A375 (cell line): Measurements from ENCODE around the gene ADD2. TPM values are rescaled to one million over a fixed set of nuclear protein-coding genes. Genes with fewer than 3 reads are reported as not detected.

Experiments used
- small RNA-seq: library from RNA; depleted of rRNA; stranded (forward); fragments of <200 nt; gene quantifications from one replicate; pipeline ENCODE3, GENCODE V24; 2014
- total RNA-seq: library from RNA; depleted of rRNA; stranded (reverse); fragments of >200 nt; shearing (Covaris generic); gene quantifications from 2 replicates; pipeline ENCODE4 v1.2.3, GENCODE V29; 2014; rRNA removed

ADD2 gene
- 11.0 and 20.1 TPM in 2 replicates for total RNA-seq

DNA sequence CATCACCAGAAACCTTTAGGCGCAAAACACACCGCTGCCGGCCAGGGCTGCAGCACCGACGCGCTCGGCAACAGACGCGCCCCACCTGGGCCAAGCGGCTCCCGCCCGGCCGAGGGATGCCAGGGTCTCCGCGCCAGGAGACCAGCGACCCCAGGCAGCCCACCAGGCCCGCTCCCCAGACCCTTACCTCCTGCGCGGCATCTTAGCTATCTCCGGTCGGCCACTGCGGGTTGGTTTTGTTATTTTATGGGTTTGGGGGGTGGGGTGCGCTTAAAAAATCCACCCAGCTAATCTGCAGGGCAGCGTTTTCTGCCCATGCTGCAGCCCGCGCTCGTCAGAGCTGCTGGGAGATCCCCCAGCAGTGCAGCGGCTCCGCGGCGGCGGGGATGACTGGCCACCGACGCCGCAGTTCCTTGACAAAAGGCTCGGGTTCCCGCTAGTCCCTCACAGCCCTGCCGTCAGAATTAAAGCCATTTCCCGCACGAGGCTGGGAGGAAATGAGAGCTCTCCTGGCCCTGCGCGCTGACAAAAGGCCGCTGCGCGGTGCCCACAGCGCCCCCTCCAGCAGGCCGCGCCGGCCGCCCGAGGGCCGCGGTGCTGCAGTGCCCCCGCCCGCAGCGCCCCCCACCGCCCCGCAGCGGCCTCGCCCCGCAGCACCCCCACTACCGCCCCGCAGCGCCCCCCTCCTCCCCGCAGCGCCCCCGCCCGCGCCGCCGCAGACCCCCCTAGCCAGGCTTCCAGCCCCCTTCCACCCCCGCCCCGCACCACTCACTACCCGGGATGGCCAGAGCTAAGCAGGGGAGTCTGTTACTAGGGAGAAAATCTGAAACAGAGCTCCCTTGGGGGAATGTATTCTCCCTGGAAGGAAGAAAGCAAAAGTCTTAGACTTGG is at the start of gene ADD2:
Gene ADD2, minus strand, starts transcription at position 502 of the 891 bp plus-strand sequence. CDS start 61,792 bp downstream, outside the sequence.

DNA sequence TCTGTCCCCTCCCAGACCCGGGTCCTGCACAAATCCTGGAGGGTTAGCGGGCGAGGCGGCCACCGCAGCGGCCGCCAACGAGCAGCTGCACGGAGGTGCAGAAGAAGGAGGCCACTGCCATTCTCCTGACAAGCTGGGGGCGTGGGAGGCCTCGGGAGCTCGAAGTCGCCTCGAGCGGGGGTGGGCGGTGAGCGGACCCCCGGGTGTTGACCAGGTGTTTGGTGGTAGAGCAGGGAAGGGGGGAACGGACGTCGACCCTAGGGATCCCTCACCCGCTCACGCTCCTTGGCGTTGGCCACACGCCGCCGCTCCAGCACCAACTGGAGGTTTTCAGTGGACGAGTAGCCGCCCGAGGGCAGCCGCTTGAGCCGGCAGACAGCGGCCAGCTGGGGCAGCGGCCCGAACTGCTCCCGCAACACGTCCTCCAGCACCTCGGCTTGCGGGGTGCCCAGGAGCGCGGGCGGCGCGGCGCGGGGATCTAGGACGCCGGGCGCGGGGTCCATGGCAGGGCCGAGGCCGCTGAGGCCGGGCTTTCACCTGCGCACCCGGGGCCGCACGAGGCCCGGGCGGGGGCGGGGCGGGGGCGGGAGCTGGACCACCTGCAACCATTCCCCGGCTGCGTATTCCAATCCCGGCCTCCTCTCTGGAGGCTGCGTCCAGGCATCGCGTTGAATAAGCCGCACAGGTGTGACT is 22.3 kb upstream of the ADD2 start, which contains the start of gene FIGLA:
Gene FIGLA, minus strand, starts transcription at position 508 of the 693 bp plus-strand sequence. Its CDS starts 5 bp downstream, at position 503.

Small RNAs within 50 kb of the gene (small RNA-seq; reads per million reads assigned to genes)
- not detected for gene HMGN2P21

Other genes with a start within 250 kb of the ADD2 start
- gene TGFA, start 214.4 kb downstream of the ADD2 start, total RNA-seq: 193 and 202 TPM in 2 replicates
- not detected in 2 replicates for gene FIGLA, start 22.4 kb upstream of the ADD2 start, total RNA-seq
- gene CLEC4F, start 52.4 kb upstream of the ADD2 start, total RNA-seq: not detected in 2 replicates
- gene CD207, start 67.6 kb upstream of the ADD2 start, total RNA-seq: 0.11 TPM in 1 of 2 replicates, not detected in the other
- 5.8 and 7.5 TPM in 2 replicates for gene VAX2, start 132.4 kb upstream of the ADD2 start, total RNA-seq
- 0.41 and 2.1 TPM in 2 replicates for gene ATP6V1B1, start 167.7 kb upstream of the ADD2 start, total RNA-seq
- gene ANKRD53, start 210.4 kb upstream of the ADD2 start, total RNA-seq: 0.05 TPM in 1 of 2 replicates, not detected in the other
- gene TEX261, start 226.7 kb upstream of the ADD2 start, total RNA-seq: 21.5 and 26.9 TPM in 2 replicates